ENCODE data around the gene ST6GAL1.

- TF ChIP-seq CTCF (conservative IDR thresholded peaks at IDR 0.05) (no peak), EZH2 (IDR thresholded peaks at IDR 0.05; ENCODE audit: low read depth) (no peak)
These were observed 10.0 kb upstream of the ST6GAL1 start for GRCh38 chr3:186920301-186920700.

Data from PC-9 (cell line).